Loucy (cell line): ENCODE measurements around the gene ELOVL7.

Source experiments
- EZH2phosphoT487 ChIP-seq: fragments of 200-600 bp; IDR thresholded peaks from 2 replicates; pipeline ENCODE4 v1.6.1; 2018; ENCODE audit warnings: antibody characterized with exemption, mild to moderate bottlenecking, moderate library complexity, borderline replicate concordance
- TF ChIP-seq, protein P1 (sequence below): fragments of 200-600 bp; sonication (generic); conservative IDR thresholded peaks from 2 replicates; pipeline ENCODE4 v1.5.1; 2014; ENCODE audit warnings: mild to moderate bottlenecking, antibody characterized with exemption, low read length

DNA sequence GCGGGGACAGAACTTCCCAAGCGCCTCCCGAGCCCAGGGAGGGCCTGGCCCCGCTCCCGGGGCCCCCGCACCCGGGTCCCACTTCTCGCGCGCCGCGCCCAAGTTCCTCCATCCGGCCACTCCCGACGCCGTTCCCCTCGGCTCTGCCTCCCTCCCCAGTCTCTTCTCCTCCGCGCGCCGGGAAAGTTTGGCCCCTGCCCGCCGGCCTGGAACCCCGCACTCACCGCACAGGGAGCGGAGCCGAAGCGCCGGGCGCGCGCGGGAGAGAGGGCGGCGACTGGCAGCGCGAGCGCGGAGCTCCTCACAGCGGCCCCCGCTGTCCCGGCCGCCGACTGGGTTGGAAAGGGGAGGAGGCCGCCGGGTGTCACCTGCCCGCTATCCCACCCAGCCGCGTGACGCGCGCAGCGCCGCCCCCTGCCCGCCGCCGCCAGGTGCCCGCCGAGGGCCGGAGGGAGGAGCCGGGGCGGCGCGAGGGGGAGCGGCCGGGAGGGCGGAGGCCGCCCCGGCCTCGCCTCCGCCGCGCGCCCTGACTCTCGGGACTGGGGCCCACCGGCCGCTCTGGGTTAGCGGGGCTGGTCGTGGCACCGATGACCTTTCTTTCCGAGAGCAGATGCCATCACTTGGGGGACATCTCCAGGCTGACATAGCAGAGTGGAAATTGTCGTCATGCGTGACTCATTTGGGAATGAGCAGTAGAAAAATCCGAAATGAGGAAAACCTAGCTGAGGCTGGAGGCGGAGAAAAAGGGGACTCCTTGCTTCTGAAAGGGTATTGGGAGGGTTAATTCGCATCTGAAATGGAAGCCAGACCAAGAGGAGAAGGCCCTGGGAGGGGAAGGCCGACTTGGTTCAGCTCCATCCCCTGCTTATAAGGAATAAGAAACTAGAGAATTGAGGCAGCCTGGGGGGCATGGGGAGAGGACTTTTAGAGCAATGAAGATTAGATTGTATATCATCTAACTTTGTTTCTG lies at the start of gene ELOVL7:
- TF ChIP-seq, protein P1, sequence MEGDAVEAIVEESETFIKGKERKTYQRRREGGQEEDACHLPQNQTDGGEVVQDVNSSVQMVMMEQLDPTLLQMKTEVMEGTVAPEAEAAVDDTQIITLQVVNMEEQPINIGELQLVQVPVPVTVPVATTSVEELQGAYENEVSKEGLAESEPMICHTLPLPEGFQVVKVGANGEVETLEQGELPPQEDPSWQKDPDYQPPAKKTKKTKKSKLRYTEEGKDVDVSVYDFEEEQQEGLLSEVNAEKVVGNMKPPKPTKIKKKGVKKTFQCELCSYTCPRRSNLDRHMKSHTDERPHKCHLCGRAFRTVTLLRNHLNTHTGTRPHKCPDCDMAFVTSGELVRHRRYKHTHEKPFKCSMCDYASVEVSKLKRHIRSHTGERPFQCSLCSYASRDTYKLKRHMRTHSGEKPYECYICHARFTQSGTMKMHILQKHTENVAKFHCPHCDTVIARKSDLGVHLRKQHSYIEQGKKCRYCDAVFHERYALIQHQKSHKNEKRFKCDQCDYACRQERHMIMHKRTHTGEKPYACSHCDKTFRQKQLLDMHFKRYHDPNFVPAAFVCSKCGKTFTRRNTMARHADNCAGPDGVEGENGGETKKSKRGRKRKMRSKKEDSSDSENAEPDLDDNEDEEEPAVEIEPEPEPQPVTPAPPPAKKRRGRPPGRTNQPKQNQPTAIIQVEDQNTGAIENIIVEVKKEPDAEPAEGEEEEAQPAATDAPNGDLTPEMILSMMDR, result no peak
- TF ChIP-seq EZH2phosphoT487, result no peak
